Kidney capillary endothelial cell (primary cell): Measurements from ENCODE around the gene RCOR1.
A peak's percentile ranks its signal among the peaks of the same experiment; 100 is the strongest.
"Not testable (repeated sequence)": the region's sequence is repeated elsewhere in the genome, so short reads cannot be mapped to it uniquely, and the experiment has no call there.

ENCODE experiments used
- DNase-seq: peaks from one replicate; pipeline ENCODE4 v3.0.0-alpha.2; 2018; ENCODE audit warnings: low spot score

The RCOR1 gene

GRCh38 chr14:102751088-102751487 lies 158.6 kb downstream of the RCOR1 start:
- DNase-seq: no peak

DNA sequence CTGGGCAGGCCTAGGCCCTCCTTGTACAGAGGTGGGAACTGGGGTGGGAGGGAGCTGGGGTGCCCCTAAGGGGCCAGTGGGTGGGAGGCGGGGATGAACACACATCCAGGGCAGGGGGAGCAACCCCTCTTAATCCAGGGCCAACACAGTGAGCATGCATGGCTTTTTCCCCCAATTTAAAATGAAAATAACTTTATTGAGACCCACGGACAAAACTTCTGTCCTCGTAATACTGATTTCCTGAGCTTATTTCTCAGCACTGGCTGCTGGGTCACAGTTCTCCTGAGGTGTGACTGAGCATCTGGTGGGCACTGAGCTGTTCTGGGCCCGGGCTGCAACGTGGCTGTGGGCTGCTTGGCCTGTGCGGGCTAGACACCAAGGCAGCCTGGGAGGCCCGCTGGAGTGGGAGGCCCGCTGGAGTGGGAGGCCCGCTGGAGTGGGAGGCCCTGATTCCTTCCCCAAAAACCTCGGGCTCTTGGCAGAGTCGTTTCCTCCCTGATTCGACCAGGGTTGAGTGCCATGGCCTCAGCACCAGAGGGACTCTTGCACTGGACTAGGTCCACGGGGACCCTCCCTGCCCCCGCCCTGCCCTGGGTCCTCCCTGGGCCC lies 159.9 kb downstream of the RCOR1 start:
- no peak for DNase-seq

DNA sequence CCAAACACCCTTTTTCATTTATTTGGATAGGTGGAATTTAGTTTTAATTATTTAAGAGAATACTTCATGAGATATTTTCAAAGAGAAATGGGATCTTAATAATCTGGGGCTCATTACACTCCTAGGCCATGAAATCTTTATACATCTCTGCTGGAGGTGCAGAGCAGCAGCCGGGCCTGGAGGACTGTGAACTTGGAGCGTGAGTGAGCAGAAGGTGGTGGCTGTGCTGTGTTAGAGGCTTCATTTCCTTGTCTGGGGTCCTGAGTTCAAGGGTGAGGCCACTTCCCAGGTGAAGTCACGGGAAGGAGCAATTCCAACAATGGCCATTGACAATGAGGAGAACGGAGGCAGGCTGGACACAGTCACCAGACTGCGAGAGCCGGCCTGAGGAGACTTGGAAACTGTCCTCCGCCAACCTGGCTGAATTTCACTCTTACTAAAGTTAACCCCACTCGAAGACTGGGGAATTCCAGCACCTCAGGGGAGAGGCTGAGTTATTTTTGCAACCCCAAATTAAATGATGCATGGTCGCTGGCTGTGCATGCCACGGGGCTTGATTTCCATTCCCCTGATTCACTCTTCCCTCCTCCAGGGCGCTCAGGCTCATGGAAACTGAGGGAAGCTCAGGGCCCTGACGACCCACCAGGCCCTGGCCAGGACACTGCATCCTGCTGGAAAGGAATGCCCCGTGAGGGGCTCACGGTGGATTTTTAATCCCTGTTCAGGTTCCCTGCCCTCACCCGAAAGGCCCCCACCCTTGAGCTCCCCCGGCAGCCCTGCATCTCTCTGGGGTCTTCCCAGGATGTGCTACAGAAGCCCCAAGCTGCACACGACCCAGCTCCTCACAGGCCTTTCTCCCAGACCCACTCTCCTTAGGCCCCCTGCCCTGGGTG lies 162.2 kb downstream of the RCOR1 start:
- no peak for DNase-seq

GRCh38 chr14:102757646-102758045 lies 165.2 kb downstream of the RCOR1 start:
- no peak for DNase-seq

- no peak for DNase-seq
These were observed 165.6 kb downstream of the RCOR1 start for GRCh38 chr14:102758087-102758486.

DNA sequence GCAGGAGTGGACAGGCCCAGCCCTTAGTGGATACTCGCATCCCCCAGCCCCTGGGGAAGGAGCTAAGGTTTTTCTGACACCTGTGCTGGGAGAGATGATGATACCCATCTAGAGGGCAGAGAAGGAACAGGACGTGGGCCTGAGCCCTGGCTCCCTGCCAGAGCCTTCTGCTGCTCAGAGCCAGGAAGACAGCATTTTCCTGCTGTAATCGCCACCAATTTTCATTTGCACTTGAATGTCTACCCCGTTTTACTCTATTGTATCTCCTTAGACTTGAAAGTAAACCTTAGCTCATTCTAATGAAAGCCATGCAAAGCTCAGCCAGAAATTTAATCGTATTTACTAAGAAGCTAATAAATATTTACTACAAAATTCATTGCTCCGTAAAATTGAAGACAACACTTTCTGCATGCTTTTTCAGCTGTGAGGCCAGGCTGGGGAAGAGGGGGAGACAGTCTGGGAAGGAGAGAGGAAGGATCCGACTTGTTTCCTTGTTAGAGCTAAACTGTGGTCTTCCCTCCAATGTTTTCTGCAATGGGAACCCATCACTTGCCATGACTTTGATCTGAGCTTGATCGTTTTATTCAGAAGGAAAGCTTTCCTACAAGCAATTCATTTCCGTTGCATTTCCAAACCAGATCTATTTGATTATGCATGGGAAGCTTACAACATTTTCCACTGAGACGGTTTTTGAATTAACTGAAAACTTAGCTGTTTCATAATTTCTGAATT lies 167.2 kb downstream of the RCOR1 start:
- peak; percentile 38 for DNase-seq

GRCh38 chr14:102760496-102761193 lies 168.2 kb downstream of the RCOR1 start:
- DNase-seq: no peak

- no peak for DNase-seq
These were observed 168.8 kb downstream of the RCOR1 start for GRCh38 chr14:102761206-102761605.

- no peak for DNase-seq
These were observed 171.8 kb downstream of the RCOR1 start for GRCh38 chr14:102764220-102764671.

DNA sequence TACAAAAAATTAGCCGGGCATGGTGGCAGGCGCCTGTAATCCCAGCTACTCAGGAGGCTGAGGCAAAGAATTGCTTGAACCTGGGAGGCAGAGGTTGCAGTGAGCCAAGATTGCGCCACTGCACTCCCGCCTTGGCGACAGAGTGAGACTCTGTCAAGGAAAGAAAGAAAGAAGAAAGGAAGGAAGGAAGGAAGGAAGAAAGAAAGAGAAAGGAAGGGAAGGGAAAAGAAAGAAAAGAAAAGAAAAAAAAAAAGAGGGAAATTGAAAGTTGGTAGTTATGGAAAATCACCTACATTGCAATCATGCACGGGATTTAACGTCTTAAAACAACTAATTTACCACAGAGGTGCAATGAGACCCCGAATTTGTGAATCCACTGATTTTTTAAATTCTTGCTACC lies 173.3 kb downstream of the RCOR1 start:
- not testable (repeated sequence) for DNase-seq

DNA sequence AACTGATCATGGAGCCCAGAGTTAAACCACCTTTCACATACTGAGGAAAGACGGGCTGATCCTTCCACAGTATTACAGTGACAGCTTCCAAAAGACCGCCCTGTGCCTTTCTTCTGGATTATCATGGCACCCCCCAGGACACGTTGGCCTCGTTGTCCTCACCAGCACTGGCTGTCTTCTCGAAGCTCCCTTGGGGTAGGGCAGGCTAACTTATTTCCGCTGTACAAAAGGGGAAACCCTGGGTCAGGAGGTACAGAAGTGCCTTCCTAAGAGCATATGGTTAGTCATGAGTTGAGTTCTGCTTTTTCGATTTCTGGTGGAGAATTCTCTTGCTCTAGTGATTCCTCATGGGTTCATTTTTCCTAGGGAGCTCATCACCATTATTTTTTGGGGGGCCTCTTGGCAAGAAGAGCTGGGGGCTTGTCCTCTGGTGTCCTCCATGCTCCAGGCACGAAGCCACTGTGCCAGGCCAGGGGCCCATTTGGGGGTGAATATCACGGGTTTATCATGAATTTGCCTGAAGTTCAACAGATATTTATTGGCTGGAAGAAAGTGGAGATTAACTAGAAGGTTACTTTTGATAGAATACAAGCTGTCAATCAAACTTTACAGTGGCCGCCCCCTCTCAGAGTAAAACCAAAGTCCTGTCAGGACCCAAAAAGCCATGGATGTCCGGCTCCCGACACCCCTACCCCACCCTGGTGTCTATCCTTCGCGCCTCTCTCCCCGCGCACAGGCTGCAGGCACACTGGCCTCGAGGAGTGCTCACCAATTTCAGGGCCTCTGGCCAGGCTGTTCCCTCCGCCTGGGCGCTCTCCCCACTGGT lies 176.0 kb downstream of the RCOR1 start:
- no peak for DNase-seq

- DNase-seq: no peak
These were observed 176.5 kb downstream of the RCOR1 start for GRCh38 chr14:102769049-102769327.

DNA sequence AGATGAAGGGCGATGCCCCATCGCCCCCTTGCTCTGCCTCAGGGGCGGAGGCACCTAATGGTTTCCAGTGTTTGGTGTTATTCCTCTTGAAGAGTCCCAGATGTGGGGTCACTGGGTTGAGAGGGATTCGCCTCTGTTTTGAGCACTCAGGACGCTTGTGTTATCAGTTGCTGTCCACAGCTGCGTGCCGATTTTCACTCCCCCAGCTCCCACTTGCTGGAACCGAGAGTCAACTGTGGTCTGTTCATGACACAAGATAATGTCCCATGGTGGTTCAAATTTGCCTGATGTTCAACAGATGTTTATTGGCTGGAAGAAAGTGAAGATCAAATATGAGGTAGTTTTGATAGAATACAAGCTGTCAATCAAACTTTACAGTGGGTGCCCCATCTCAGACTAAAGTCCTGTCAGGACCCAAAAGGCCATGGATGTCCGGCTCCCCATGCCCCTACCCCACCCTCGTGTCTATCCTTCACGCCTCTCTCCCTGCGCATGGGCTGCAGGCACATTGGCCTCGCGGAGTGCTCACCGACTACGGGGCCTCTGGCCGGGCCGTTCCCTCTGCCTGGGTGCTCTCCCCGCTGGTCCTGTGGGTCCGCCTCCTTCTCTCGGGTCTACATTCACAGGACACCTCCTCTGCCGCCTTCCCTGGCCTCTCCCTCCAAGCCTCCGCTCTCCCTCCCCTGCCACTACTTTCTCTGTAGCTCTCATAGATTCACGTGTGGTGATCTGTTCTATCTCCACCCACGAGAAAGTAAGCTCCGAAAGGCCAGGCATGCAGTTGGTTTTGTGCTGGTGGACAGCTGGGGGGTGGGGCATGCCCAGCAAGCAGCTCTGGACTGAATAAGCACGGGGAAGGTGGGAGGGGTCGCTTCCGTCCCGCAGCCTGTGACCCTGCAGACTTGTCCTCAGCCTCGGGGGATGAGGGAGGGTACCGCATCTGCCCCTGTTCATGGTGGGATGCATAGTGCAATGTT lies 178.0 kb downstream of the RCOR1 start:
- DNase-seq: no peak

DNA sequence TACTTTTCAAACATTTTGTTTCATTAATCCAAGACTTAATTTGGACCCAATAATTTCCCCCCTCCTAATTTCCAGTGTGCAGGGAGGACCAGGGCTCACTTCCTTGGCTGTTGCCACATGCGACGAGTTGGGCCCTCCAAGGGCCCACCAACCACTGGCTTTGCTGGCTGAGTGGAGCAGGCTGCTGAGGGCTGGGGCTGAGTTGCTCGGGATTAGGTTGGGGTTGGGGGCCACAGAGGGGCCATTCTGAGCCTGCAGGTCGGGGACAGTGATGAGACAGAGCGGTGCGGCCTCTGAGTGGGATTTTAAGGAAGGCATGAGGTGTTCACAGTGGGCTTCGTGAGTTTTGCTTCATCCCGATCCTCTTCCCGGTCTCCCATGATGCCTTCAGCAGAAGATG lies 178.7 kb downstream of the RCOR1 start:
- DNase-seq: no peak

GRCh38 chr14:102772781-102773570 lies 180.5 kb downstream of the RCOR1 start:
- no peak for DNase-seq

GRCh38 chr14:102774391-102775153 lies 182.1 kb downstream of the RCOR1 start:
- DNase-seq: peak; percentile 42

GRCh38 chr14:102775855-102776760 lies 183.7 kb downstream of the RCOR1 start:
- peak; percentile 60 for DNase-seq
